Eye (tissue), 1 donor: ENCODE measurements around the gene PITPNB.
A peak's percentile ranks its signal among the peaks of the same experiment; 100 is the strongest.

Experiments used
- DNase-seq: peaks from one replicate; pipeline ENCODE4 v3.0.0-alpha.2; 2015

Gene PITPNB

GRCh38 chr22:27878541-27878940 lies 40.5 kb downstream of the PITPNB start:
- DNase-seq: no peak

GRCh38 chr22:27877501-27877900 lies 41.6 kb downstream of the PITPNB start:
- no peak for DNase-seq

GRCh38 chr22:27876684-27877083 lies 42.4 kb downstream of the PITPNB start:
- DNase-seq: peak; percentile 93

- no peak for DNase-seq
Measured at GRCh38 chr22:27875951-27876350, 43.1 kb downstream of the PITPNB start.

GRCh38 chr22:27874764-27875163 lies 44.3 kb downstream of the PITPNB start:
- DNase-seq: no peak

- DNase-seq: no peak
Measured at GRCh38 chr22:27874185-27874584, 44.9 kb downstream of the PITPNB start.

- DNase-seq: peak; percentile 58
Measured at GRCh38 chr22:27873472-27873871, 45.6 kb downstream of the PITPNB start.

- no peak for DNase-seq
Measured at GRCh38 chr22:27872488-27872887, 46.6 kb downstream of the PITPNB start.

- DNase-seq: no peak
Measured at GRCh38 chr22:27871306-27872014, 47.6 kb downstream of the PITPNB start.

- no peak for DNase-seq
Measured at GRCh38 chr22:27870234-27871191, 48.5 kb downstream of the PITPNB start.

GRCh38 chr22:27868732-27869282 lies 50.2 kb downstream of the PITPNB start:
- no peak for DNase-seq

- DNase-seq: no peak
Measured at GRCh38 chr22:27867953-27868731, 50.9 kb downstream of the PITPNB start.

- DNase-seq: no peak
Measured at GRCh38 chr22:27867085-27867952, 51.7 kb downstream of the PITPNB start.

GRCh38 chr22:27866135-27867084 lies 52.6 kb downstream of the PITPNB start:
- no peak for DNase-seq

- DNase-seq: no peak
Measured at GRCh38 chr22:27865496-27865895, 53.6 kb downstream of the PITPNB start.

GRCh38 chr22:27863556-27863955 lies 55.5 kb downstream of the PITPNB start:
- no peak for DNase-seq

- DNase-seq: no peak
Measured at GRCh38 chr22:27863001-27863400, 56.1 kb downstream of the PITPNB start.

GRCh38 chr22:27859336-27859735 lies 59.7 kb downstream of the PITPNB start:
- no peak for DNase-seq

- no peak for DNase-seq
Measured at GRCh38 chr22:27858626-27859025, 60.4 kb downstream of the PITPNB start.

GRCh38 chr22:27857443-27857842 lies 61.6 kb downstream of the PITPNB start:
- DNase-seq: peak; percentile 54

- DNase-seq: no peak
Measured at GRCh38 chr22:27856386-27856785, 62.7 kb downstream of the PITPNB start.
